WTC11 (cell line): ENCODE measurements around the gene CNIH3. TPM values are rescaled to one million over a fixed set of nuclear protein-coding genes. Genes with fewer than 3 reads are reported as not detected.

Experiments used
- ATAC-seq: fragments of 200-7000 bp; cut with Tn5 transposase; 2 replicates; pipeline ENCODE4 v1.10.0; 2021; ENCODE audit warnings: mild to moderate bottlenecking, moderate library complexity
- CTCF ChIA-PET: fragments of 300-600 bp; sonication (Branson Sonifier 250); formaldehyde crosslinking; loops from one replicate; lab custom pipeline; 2021; ENCODE audit warnings: antibody characterized with exemption; lab: Charles Lee
- POLR2A ChIA-PET: fragments of 350-600 bp; sonication (Branson Sonifier 250); formaldehyde crosslinking; loops from one replicate; lab custom pipeline; 2021; ENCODE audit warnings: antibody characterized with exemption; lab: Charles Lee
- DNase-seq: peaks from one replicate; pipeline ENCODE4 v3.0.0; 2021; ENCODE audit warnings: low spot score
- H3K27ac Mint-ChIP-seq: 2 replicates; pipeline ENCODE4 v1.8.0; 2021; ENCODE audit warnings: mixed read lengths
- H3K27me3 Mint-ChIP-seq: 2 replicates; pipeline ENCODE4 v1.8.0; 2021; ENCODE audit warnings: low read depth, mild to moderate bottlenecking, moderate library complexity, mixed read lengths
- H3K36me3 Mint-ChIP-seq: 2 replicates; pipeline ENCODE4 v1.8.0; 2021; ENCODE audit warnings: mixed read lengths
- H3K4me1 Mint-ChIP-seq: 2 replicates; pipeline ENCODE4 v1.8.0; 2022; ENCODE audit warnings: mixed read lengths
- H3K4me3 Mint-ChIP-seq: 2 replicates; pipeline ENCODE4 v1.8.0; 2021; ENCODE audit warnings: mild to moderate bottlenecking, moderate library complexity, mixed read lengths
- H3K9me3 Mint-ChIP-seq: 2 replicates; pipeline ENCODE4 v1.8.0; 2021; ENCODE audit warnings: mixed read lengths
- CTCF ChIP-seq: fragments of 200-600 bp; IDR thresholded peaks from 2 replicates; pipeline ENCODE4 v1.8.0; 2022; ENCODE audit warnings: antibody characterized with exemption
- EMX1 ChIP-seq: fragments of 250-450 bp; sonication (Bioruptor Pico); IDR thresholded peaks from 2 replicates; pipeline ENCODE4 v1.8.0; 2021; ENCODE audit warnings: mild to moderate bottlenecking
- FOXJ3 ChIP-seq: sonication (generic); formaldehyde crosslinking; IDR thresholded peaks from 2 replicates; pipeline ENCODE4 v1.9.0; 2021; ENCODE audit warnings: missing genetic modification reagents, mild to moderate bottlenecking, borderline replicate concordance
- GABPB1 ChIP-seq: sonication (generic); formaldehyde crosslinking; IDR thresholded peaks from 2 replicates; pipeline ENCODE4 v1.8.1; 2023; ENCODE audit warnings: mild to moderate bottlenecking, missing genetic modification reagents
- HMGA2 ChIP-seq: fragments of 250-450 bp; sonication (Bioruptor Pico); IDR thresholded peaks from 2 replicates; pipeline ENCODE4 v1.4.0; 2021; ENCODE audit warnings: mild to moderate bottlenecking, moderate library complexity
- MYBL2 ChIP-seq: sonication (generic); formaldehyde crosslinking; IDR thresholded peaks from 2 replicates; pipeline ENCODE4 v1.8.1; 2023; ENCODE audit warnings: mild to moderate bottlenecking, moderate library complexity, missing genetic modification reagents
- NR2C2 ChIP-seq: sonication (generic); formaldehyde crosslinking; IDR thresholded peaks from 2 replicates; pipeline ENCODE4 v1.8.0; 2022; ENCODE audit warnings: mild to moderate bottlenecking, missing genetic modification reagents
- SP1 ChIP-seq: sonication (generic); formaldehyde crosslinking; conservative IDR thresholded peaks from 2 replicates; pipeline ENCODE4 v1.8.1; 2022; ENCODE audit warnings: missing genetic modification reagents
- TCF7 ChIP-seq: sonication (generic); formaldehyde crosslinking; IDR thresholded peaks from 2 replicates; pipeline ENCODE4 v1.8.0; 2022; ENCODE audit warnings: mild to moderate bottlenecking, low read depth, missing genetic modification reagents, moderate library complexity
- TEAD1 ChIP-seq: sonication (generic); formaldehyde crosslinking; IDR thresholded peaks from 2 replicates; pipeline ENCODE4 v1.8.0; 2022; ENCODE audit warnings: mild to moderate bottlenecking, missing genetic modification reagents
- ZBTB43 ChIP-seq: sonication (generic); formaldehyde crosslinking; IDR thresholded peaks from 2 replicates; pipeline ENCODE4 v1.8.1; 2023; ENCODE audit warnings: mild to moderate bottlenecking, missing genetic modification reagents
- ZNF138 ChIP-seq: sonication (generic); formaldehyde crosslinking; conservative IDR thresholded peaks from 2 replicates; pipeline ENCODE4 v1.8.1; 2022; ENCODE audit warnings: mild to moderate bottlenecking, moderate library complexity, missing genetic modification reagents
- ZNF396 ChIP-seq: fragments of 250-450 bp; sonication (Bioruptor Pico); IDR thresholded peaks from 2 replicates; pipeline ENCODE4 v1.8.0; 2021; ENCODE audit warnings: mild to moderate bottlenecking, moderate library complexity, borderline replicate concordance
- ZNF416 ChIP-seq: fragments of 250-450 bp; sonication (Bioruptor Pico); IDR thresholded peaks from 2 replicates; pipeline ENCODE4 v1.9.0; 2021; ENCODE audit warnings: mild to moderate bottlenecking, inconsistent platforms
- ZSCAN18 ChIP-seq: fragments of 250-450 bp; sonication (Bioruptor Pico); IDR thresholded peaks from 2 replicates; pipeline ENCODE4 v2.1.2; 2022; ENCODE audit warnings: mild to moderate bottlenecking, moderate library complexity
- total RNA-seq: library from RNA; stranded (reverse); gene quantifications from 3 replicates; pipeline ENCODE4 v1.2.3, GENCODE V29; 2021
- TF ChIP-seq, protein P1 (sequence below): sonication (generic); formaldehyde crosslinking; IDR thresholded peaks from 2 replicates; pipeline ENCODE4 v1.8.1; 2023; ENCODE audit warnings: mild to moderate bottlenecking, missing genetic modification reagents, moderate library complexity
- TF ChIP-seq, protein P2 (sequence below): sonication (generic); formaldehyde crosslinking; IDR thresholded peaks from 2 replicates; pipeline ENCODE4 v1.8.1; 2023; ENCODE audit warnings: mild to moderate bottlenecking, moderate library complexity, missing genetic modification reagents
- TF ChIP-seq, protein P3 (sequence below): sonication (generic); formaldehyde crosslinking; IDR thresholded peaks from 2 replicates; pipeline ENCODE4 v1.8.1; 2022; ENCODE audit warnings: mild to moderate bottlenecking, moderate library complexity, missing genetic modification reagents

The CNIH3 gene
- total RNA-seq, 1 experiment from 2014 or later = 8.1 TPM

GRCh38 chr1:224749916-224750315, 133.8 kb downstream of the CNIH3 start:
- TF ChIP-seq ZNF416 (CRISPR knock-in tag) (no peak), FOXJ3 (CRISPR knock-in tag) (no peak), GABPB1 (CRISPR knock-in tag) (no peak), ZSCAN18 (CRISPR knock-in tag) (no peak), ZNF396 (CRISPR knock-in tag) (no peak), TCF7 (CRISPR knock-in tag) (no peak), ZBTB43 (no peak), HMGA2 (CRISPR knock-in tag) (no peak), NR2C2 (no peak), TEAD1 (no peak), MYBL2 (CRISPR knock-in tag) (no peak)
- TF ChIP-seq, all 79 proteins: peak for 0
- no peak for ATAC-seq
- CTCF ChIA-PET = no interaction called here
- Mint-ChIP-seq H3K27me3 (no peaks in the 10 kb centered on the region; the same call in 1 of the 2 replicates), H3K9me3 (no peaks in the 10 kb centered on the region), H3K4me3 (no peak overlapping the region), H3K27ac (no peak overlapping the region), H3K36me3 (no peaks in the 10 kb centered on the region), H3K4me1 (peaks cover 11% of the 10 kb centered on the region)
- no peak for DNase-seq
- POLR2A ChIA-PET = no interaction called here

DNA sequence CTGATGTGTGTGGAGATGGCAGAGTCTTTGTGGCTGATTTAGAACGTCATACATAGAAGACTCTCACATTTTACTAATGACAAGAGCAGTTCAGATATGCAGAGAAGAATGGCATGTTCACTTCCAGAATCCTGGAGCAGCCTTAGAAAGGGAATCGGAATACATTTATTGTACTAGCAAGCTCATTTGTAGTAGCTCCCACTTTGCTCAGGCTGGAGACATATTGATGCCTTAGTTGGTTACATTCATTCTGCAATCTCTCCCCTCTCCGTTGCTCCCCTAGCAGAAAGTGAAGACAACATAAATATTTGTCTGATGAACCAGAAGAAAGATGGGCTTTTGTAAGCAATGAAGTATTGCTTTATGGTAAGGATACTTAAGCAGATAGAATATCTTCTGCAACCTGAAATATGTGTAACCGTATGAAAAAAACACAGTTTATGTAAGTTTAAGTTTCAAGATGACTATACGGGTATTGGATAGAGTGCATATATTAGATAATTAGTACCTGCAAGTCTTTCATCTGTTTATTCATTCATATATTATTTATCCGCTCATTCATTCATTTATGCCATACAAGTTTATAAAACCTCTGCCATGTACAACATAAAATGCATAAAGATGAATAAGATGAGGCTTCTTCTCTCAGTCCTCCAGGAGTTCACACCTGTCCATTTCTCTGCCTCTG, 135.7 kb downstream of the CNIH3 start:
- ATAC-seq (no peak), DNase-seq (no peak)
- ChIA-PET POLR2A (no interaction called here), CTCF (interaction anchor here (1.3 to 1.4 kb wide), 2 partner anchors 107 to 170 kb away, joined by 3 to 4 read pairs; no protein-coding TSS in a partner anchor)
- H3K4me3 Mint-ChIP-seq = no peak overlapping the region
- H3K9me3 Mint-ChIP-seq = no peaks in the 10 kb centered on the region
- no peak for TF ChIP-seq ZNF138 (CRISPR knock-in tag)
- TF ChIP-seq, protein P1, sequence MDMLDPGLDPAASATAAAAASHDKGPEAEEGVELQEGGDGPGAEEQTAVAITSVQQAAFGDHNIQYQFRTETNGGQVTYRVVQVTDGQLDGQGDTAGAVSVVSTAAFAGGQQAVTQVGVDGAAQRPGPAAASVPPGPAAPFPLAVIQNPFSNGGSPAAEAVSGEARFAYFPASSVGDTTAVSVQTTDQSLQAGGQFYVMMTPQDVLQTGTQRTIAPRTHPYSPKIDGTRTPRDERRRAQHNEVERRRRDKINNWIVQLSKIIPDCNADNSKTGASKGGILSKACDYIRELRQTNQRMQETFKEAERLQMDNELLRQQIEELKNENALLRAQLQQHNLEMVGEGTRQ = no peak
- TF ChIP-seq CTCF = no peak
- TF ChIP-seq, protein P2, sequence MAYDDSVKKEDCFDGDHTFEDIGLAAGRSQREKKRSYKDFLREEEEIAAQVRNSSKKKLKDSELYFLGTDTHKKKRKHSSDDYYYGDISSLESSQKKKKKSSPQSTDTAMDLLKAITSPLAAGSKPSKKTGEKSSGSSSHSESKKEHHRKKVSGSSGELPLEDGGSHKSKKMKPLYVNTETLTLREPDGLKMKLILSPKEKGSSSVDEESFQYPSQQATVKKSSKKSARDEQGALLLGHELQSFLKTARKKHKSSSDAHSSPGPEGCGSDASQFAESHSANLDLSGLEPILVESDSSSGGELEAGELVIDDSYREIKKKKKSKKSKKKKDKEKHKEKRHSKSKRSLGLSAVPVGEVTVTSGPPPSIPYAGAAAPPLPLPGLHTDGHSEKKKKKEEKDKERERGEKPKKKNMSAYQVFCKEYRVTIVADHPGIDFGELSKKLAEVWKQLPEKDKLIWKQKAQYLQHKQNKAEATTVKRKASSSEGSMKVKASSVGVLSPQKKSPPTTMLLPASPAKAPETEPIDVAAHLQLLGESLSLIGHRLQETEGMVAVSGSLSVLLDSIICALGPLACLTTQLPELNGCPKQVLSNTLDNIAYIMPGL (CRISPR knock-in tag) = no peak
- no peak for TF ChIP-seq EMX1 (CRISPR knock-in tag)
- no peak for TF ChIP-seq SP1 (CRISPR knock-in tag)
- TF ChIP-seq TCF7 (CRISPR knock-in tag) = no peak
- TF ChIP-seq FOXJ3 (CRISPR knock-in tag) = no peak
- TF ChIP-seq, protein P3, sequence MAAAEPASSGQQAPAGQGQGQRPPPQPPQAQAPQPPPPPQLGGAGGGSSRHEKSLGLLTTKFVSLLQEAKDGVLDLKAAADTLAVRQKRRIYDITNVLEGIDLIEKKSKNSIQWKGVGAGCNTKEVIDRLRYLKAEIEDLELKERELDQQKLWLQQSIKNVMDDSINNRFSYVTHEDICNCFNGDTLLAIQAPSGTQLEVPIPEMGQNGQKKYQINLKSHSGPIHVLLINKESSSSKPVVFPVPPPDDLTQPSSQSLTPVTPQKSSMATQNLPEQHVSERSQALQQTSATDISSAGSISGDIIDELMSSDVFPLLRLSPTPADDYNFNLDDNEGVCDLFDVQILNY (CRISPR knock-in tag) = no peak
- no peak overlapping the region for H3K27ac Mint-ChIP-seq
- no peaks in the 10 kb centered on the region; the same call in none of the 2 replicates for H3K27me3 Mint-ChIP-seq
- H3K4me1 Mint-ChIP-seq = peaks cover 14% of the 10 kb centered on the region
- H3K36me3 Mint-ChIP-seq = no peaks in the 10 kb centered on the region
